HG02885 (cell line): Measurements from ENCODE around the gene ARCN1.
"Not testable (repeated sequence)": the region's sequence is repeated elsewhere in the genome, so short reads cannot be mapped to it uniquely, and the experiment has no call there.

ENCODE experiments used
- ATAC-seq: cut with Tn5 transposase; IDR thresholded peaks from one replicate; pipeline ENCODE4 v1.9.1; 2021; ENCODE audit warnings: mild to moderate bottlenecking; ENCODE audit not compliant: unreplicated experiment, poor library complexity

Gene ARCN1

GRCh38 chr11:118544010-118544646 is 28.1 kb upstream of the ARCN1 start:
- no peak for ATAC-seq

DNA sequence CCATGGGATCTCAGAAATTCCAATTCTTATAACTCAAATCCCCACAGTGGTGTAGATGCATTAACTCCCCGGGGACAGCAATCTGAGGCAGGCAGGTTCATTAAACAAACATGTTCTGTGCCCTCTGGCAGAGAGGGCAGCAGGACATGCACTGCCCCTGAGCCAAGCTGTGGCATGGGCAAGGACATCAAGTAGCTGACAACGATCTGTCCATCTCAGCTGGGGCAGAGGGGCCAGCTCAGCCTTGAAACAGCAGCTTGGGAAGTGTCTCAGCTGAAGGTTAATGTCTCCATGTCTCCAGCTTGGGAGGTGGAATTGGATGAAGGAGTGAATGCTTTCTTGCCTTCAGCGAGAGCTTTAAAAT is 27.6 kb upstream of the ARCN1 start:
- ATAC-seq = no peak

- ATAC-seq = no peak
These were observed 26.7 kb upstream of the ARCN1 start for GRCh38 chr11:118545533-118545932.

GRCh38 chr11:118547132-118547531 is 25.1 kb upstream of the ARCN1 start:
- ATAC-seq = no peak

- no peak for ATAC-seq
These were observed 19.9 kb upstream of the ARCN1 start for GRCh38 chr11:118552341-118552740.

DNA sequence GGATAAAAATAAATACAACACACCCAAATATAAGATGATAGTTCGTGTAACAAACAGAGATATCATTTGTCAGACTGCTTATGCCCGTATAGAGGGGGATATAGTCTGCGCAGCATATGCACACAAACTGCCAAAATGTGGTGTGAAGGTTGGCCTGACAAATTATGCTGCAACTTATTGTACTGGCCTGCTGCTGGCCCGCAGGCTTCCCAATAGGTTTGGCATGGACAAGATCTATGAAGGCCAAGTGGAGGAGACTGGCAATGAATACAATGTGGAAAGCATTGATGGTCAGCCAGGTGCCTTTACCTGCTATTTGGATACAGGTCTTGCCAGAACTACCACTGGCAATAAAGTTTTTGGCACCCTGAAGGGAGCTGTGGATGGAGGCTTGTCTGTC is 11.4 kb upstream of the ARCN1 start:
- ATAC-seq = no peak

DNA sequence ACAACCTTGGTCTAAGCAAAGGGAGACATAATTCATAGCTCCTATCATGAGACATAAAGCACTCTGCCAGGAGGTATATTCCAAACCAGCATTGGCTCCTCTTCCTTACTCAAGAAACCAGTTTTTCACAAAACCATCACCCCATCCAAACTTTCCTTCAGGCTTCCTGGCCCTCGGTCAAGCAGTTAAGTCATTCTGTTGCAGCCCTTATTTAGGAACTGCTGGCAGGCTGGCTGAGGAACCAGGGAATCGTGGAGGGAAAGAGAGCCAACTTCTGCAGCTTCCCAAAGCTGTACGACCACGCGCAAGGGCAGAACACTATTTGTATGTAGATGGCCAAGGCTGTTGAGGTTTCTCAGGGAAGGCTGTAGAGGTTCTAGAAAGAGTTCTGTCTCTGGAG is 7.2 kb upstream of the ARCN1 start:
- ATAC-seq = no peak

- no peak for ATAC-seq
These were observed 2.5 kb upstream of the ARCN1 start for GRCh38 chr11:118569670-118570069.

GRCh38 chr11:118570787-118571186 is 1.4 kb upstream of the ARCN1 start:
- no peak for ATAC-seq

DNA sequence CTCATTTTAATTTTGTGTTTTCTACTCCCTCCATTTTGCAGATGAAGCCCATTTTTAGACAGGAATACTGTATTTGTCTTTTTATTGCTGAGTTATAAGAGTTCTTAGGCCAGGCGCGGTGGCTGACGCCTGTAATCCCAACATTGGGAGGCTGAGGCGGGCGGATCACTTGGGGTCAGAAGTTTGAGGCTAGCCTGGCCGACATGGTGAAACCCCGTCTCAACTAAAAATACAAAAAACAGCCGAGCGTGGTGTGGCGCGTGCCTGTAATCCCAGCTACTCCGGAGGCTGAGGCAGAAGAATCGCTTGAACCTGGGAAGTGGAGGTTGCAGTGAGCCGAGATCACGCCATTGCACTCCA is 528 bp upstream of the ARCN1 start:
- ATAC-seq = not testable (repeated sequence)

DNA sequence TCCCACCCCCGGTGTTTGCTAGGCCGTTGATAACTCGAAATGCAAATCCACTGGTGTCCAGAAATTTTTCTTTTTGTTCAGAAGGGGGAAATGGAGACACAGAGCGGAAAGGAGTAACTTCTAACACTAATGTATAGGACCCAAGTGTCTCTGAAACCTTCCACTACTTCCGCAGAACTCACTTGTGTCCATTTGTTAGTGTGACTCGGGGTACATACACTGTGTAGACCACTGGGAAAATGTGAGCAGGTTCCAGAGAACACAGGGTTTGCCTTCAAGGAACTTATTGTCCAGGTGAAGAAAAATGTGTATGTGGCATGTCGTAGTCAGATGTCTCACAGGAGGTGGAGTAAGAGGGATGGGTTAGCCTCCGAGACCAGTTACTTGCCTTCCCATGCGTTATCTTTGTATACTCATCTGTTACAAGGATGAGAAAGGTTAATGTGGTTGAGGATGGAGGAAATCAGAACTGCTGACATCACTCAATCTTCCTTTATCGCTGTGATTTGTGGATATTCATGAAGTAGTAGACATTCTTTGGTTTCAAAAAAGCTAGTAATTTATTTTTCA is 857 bp downstream of the ARCN1 start:
- ATAC-seq = peak; percentile 43

DNA sequence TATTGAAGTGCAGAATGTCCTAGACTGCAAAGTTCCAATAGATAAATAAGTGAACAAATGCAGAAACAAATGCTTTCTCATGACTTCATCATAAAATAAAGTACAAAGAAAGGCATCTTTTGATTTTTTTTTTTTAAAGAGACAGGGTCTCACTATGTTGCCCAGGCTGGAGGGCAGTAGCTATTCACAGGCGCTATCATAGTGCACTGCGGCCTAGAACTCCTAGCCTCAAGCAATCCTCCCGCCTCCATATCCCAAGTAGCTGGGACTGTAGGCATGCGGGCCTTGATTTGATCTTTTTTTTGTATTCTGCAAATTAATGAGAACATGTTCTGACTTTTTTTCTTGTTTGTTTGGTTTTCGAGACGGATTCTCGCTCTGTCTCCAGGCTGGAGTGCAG is 2.4 kb downstream of the ARCN1 start:
- ATAC-seq = no peak

GRCh38 chr11:118577995-118578394 is 5.8 kb downstream of the ARCN1 start:
- not testable (repeated sequence) for ATAC-seq

GRCh38 chr11:118581057-118581456 is 8.8 kb downstream of the ARCN1 start:
- no peak for ATAC-seq

GRCh38 chr11:118587952-118588351 is 15.7 kb downstream of the ARCN1 start:
- ATAC-seq = no peak

- no peak for ATAC-seq
These were observed 20.6 kb downstream of the ARCN1 start for GRCh38 chr11:118592616-118593367.

GRCh38 chr11:118594984-118595383 is 22.8 kb downstream of the ARCN1 start:
- not testable (repeated sequence) for ATAC-seq

DNA sequence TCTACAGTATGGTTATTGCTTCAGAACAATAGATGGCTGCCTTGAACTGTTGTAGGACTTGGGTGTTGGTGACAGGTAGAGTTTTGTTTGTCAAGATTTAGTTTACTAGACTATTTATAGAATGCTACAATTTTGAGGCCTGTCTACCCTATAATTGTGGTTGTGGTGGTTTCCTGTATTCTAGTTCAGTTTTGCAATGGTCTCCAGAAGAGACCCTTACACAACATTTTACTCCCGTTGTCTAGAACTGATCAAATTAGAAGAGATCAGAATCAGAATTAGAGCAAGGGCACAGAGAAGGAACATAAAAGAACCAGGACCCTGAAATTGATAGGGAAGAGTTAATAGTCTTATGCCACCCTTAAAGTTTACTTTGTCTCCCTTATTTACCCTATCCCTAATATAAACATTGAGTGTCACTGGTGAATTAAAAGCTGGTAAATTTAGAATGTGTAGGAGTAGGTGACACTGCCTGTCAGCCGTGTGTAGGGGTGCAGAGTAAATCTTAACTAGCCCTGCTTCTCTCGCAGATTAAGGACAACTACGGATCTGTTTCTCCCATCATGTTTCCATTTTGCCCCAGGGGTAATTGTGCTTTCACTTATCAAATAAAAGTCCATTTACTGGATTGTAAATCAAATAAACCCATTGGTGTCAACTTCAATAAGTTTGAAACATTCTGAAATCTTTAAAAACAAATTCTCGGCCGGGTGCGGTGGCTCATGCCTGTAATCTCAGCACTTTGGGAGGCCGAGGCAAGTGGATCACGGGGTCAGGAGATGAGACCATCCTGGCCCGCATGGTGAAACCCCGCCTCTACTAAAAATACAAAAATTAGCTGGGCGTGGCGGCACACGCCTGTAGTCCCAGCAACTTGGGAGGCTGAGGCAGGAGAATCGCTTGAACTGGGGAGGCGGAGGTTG is 24.3 kb downstream of the ARCN1 start:
- ATAC-seq = no peak

DNA sequence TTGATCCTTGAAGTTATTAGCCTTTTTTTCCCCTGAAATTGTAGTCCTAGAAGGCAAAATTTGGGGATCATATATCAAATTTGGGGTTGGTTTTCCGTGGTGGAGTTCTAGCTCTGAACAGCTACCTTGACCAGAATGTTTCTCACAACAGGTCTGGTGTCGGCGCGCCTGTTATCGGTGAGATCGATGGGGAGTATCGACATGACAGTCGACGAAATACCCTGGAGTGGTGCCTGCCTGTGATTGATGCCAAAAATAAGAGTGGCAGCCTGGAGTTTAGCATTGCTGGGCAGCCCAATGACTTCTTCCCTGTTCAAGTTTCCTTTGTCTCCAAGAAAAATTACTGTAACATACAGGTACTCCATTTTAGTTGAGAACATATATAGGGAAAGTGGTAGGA is 25.3 kb downstream of the ARCN1 start:
- no peak for ATAC-seq

DNA sequence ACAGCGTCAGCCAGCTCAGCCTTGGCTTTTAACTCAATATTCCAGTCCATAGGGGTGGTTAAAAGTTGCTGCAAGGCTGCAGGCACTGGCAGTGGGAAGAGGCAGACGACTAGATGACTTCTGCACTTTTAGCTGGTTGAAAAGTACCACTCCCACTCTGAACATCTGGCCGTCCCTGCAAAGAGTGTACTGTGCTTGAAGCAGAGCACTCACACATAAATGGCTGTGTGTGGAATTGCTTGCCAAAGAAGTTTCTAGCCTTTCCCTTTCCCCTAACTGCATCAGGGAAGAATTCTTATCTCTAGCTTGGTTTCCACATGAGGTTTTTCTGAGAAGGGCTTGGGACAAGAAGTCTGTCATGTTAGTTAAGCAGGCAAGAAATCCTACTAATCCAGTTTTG is 30.1 kb downstream of the ARCN1 start:
- no peak for ATAC-seq

- ATAC-seq = not testable (repeated sequence)
These were observed 31.5 kb downstream of the ARCN1 start for GRCh38 chr11:118603709-118604108.
